Measurements from ENCODE around the gene PDIA4.
"Not testable (repeated sequence)": the region's sequence is repeated elsewhere in the genome, so short reads cannot be mapped to it uniquely, and the experiment has no call there.

The PDIA4 gene

GRCh38 chr7:149020483-149020882 lies 7.8 kb downstream of the PDIA4 start:
- peaks cover 20% of the 10 kb centered on the region for H3K4me1 Mint-ChIP-seq
- ATAC-seq (ENCODE audit: low read depth): no peak
- H3K4me3 Mint-ChIP-seq: no peak overlapping the region
- no peaks in the 10 kb centered on the region for H3K27me3 Mint-ChIP-seq
- H3K36me3 Mint-ChIP-seq: peaks cover 24% of the 10 kb centered on the region
- no peak overlapping the region for H3K27ac Mint-ChIP-seq
- no peak for DNase-seq (ENCODE audit: low spot score in 2 of 2)
- H3K9me3 Mint-ChIP-seq: no peaks in the 10 kb centered on the region

DNA sequence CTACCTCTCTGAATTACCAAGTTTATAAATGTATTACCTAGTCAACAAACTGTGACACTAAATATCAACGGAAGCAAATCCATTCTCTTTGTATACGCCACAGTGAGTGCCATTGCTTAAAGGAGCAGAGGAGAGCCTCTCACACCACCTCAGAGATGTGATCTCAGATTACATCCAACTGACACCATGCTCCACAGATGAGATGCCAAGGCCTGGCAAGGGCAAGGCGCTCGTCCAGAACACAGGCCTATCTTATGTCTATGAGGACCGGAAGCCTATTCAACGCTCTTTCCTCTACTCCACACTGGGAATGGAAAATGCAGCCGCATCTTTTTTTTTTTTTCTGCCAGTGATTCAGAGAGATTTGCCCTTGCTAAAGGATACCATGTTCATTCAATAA lies 11.4 kb downstream of the PDIA4 start:
- Mint-ChIP-seq H3K27me3 (no peaks in the 10 kb centered on the region), H3K27ac (no peak overlapping the region), H3K4me1 (peaks cover 8% of the 10 kb centered on the region), H3K36me3 (peaks cover 34% of the 10 kb centered on the region), H3K4me3 (no peak overlapping the region), H3K9me3 (no peaks in the 10 kb centered on the region)
- DNase-seq (ENCODE audit: low spot score in 2 of 2): no peak
- no peak for ATAC-seq (ENCODE audit: low read depth)

DNA sequence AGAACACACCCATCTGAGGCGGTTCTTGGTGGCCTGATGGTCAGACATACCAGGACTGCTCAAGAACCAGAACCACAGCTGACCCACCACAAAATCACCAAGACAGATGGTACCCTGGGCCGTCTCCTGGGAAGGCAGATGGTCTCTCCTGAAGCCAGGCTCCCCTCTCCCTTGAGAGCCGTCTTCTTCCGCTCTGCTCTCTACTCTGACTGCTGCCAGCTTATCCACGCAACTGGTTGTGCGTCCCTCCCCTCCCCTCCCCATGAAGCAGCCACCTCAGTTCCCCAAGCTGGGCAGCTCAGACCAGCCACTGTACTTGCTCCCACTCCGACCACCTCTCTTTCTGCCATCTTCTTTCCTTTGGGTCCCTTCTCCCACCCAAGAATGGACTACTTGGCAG lies 14.0 kb downstream of the PDIA4 start:
- H3K27ac Mint-ChIP-seq: no peak overlapping the region
- no peaks in the 10 kb centered on the region for H3K9me3 Mint-ChIP-seq
- no peak for DNase-seq (ENCODE audit: low spot score in 2 of 2)
- no peak for ATAC-seq (ENCODE audit: low read depth)
- H3K36me3 Mint-ChIP-seq: peaks cover 27% of the 10 kb centered on the region
- H3K4me3 Mint-ChIP-seq: no peak overlapping the region
- H3K27me3 Mint-ChIP-seq: no peaks in the 10 kb centered on the region
- H3K4me1 Mint-ChIP-seq: peaks cover 3% of the 10 kb centered on the region

DNA sequence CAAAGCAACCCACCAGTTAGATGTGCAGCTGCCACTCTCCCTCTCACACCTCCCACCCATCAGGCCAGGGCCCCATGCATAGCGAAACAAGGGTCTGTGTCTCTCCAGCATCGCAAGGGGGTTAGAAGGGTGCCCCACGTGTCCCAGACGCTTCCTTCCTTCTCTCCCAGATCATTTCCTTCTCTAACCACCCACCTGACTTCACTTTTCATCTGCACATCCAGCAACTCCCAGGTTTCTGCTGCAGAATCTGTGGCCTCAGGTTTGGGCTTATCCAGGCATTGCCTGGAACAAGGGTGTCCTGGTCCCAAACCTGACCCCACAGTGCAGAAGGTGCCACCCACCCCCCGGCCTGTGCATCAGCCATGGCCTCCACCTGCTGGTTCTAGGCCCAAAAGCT lies 14.4 kb downstream of the PDIA4 start:
- DNase-seq (ENCODE audit: low spot score in 2 of 2) (no peak), ATAC-seq (ENCODE audit: low read depth) (no peak)
- H3K4me3 Mint-ChIP-seq: no peak overlapping the region
- H3K27ac Mint-ChIP-seq: no peak overlapping the region
- peaks cover 23% of the 10 kb centered on the region for H3K36me3 Mint-ChIP-seq
- H3K27me3 Mint-ChIP-seq: no peaks in the 10 kb centered on the region
- H3K4me1 Mint-ChIP-seq: peaks cover 2% of the 10 kb centered on the region
- no peaks in the 10 kb centered on the region for H3K9me3 Mint-ChIP-seq

GRCh38 chr7:149012730-149013129 lies 15.6 kb downstream of the PDIA4 start:
- H3K9me3 Mint-ChIP-seq; DNase-seq (ENCODE audit: low spot score in 2 of 2); H3K27me3 Mint-ChIP-seq; ATAC-seq (ENCODE audit: low read depth); H3K4me1 Mint-ChIP-seq; H3K4me3 Mint-ChIP-seq: not testable (repeated sequence)
- H3K36me3 Mint-ChIP-seq: peaks cover 22% of the 10 kb centered on the region
- H3K27ac Mint-ChIP-seq: peak overlapping the region; percentile 5

GRCh38 chr7:149011491-149011890 lies 16.8 kb downstream of the PDIA4 start:
- H3K27ac Mint-ChIP-seq: no peak overlapping the region
- DNase-seq (ENCODE audit: low spot score in 2 of 2) (no peak), ATAC-seq (ENCODE audit: low read depth) (no peak)
- H3K4me3 Mint-ChIP-seq: no peak overlapping the region
- peaks cover 20% of the 10 kb centered on the region for H3K36me3 Mint-ChIP-seq
- H3K9me3 Mint-ChIP-seq: no peaks in the 10 kb centered on the region
- H3K27me3 Mint-ChIP-seq: no peaks in the 10 kb centered on the region
- no peaks in the 10 kb centered on the region for H3K4me1 Mint-ChIP-seq

GRCh38 chr7:149010451-149010850 lies 17.9 kb downstream of the PDIA4 start:
- DNase-seq (ENCODE audit: low spot score in 2 of 2): no peak
- Mint-ChIP-seq H3K4me3 (no peak overlapping the region), H3K4me1 (peaks cover 3% of the 10 kb centered on the region), H3K9me3 (no peaks in the 10 kb centered on the region), H3K27ac (no peak overlapping the region), H3K36me3 (peaks cover 20% of the 10 kb centered on the region), H3K27me3 (no peaks in the 10 kb centered on the region)
- ATAC-seq (ENCODE audit: low read depth): no peak

- peak overlapping the region; percentile 53 for H3K27ac Mint-ChIP-seq
- no peak for DNase-seq (ENCODE audit: low spot score in 2 of 2)
- H3K9me3 Mint-ChIP-seq: no peaks in the 10 kb centered on the region
- no peaks in the 10 kb centered on the region for H3K27me3 Mint-ChIP-seq
- H3K36me3 Mint-ChIP-seq: peaks cover 15% of the 10 kb centered on the region
- peaks cover 3% of the 10 kb centered on the region for H3K4me1 Mint-ChIP-seq
- no peak for ATAC-seq (ENCODE audit: low read depth)
- H3K4me3 Mint-ChIP-seq: no peak overlapping the region
Observed at GRCh38 chr7:149009527-149009926, 18.8 kb downstream of the PDIA4 start.

GRCh38 chr7:149007611-149008010 lies 20.7 kb downstream of the PDIA4 start:
- Mint-ChIP-seq H3K27me3 (no peaks in the 10 kb centered on the region), H3K27ac (peak overlapping the region; percentile 81), H3K4me3 (no peak overlapping the region), H3K36me3 (peaks cover 15% of the 10 kb centered on the region), H3K9me3 (no peaks in the 10 kb centered on the region), H3K4me1 (peaks cover 3% of the 10 kb centered on the region)
- DNase-seq (ENCODE audit: low spot score in 2 of 2): no peak
- ATAC-seq (ENCODE audit: low read depth): no peak

GRCh38 chr7:149007146-149007545 lies 21.2 kb downstream of the PDIA4 start:
- no peak for DNase-seq (ENCODE audit: low spot score in 2 of 2)
- H3K36me3 Mint-ChIP-seq: peaks cover 11% of the 10 kb centered on the region
- H3K4me3 Mint-ChIP-seq: no peak overlapping the region
- H3K4me1 Mint-ChIP-seq: peaks cover 3% of the 10 kb centered on the region
- no peaks in the 10 kb centered on the region for H3K9me3 Mint-ChIP-seq
- ATAC-seq (ENCODE audit: low read depth): no peak
- H3K27ac Mint-ChIP-seq: peak overlapping the region; percentile 81
- no peaks in the 10 kb centered on the region for H3K27me3 Mint-ChIP-seq

GRCh38 chr7:149006345-149006725 lies 22.0 kb downstream of the PDIA4 start:
- Mint-ChIP-seq H3K36me3 (peaks cover 11% of the 10 kb centered on the region), H3K9me3 (no peaks in the 10 kb centered on the region), H3K4me1 (peaks cover 3% of the 10 kb centered on the region), H3K4me3 (no peak overlapping the region), H3K27me3 (no peaks in the 10 kb centered on the region), H3K27ac (no peak overlapping the region)
- DNase-seq (ENCODE audit: low spot score in 2 of 2) (no peak), ATAC-seq (ENCODE audit: low read depth) (no peak)

GRCh38 chr7:149005427-149006344 lies 22.6 kb downstream of the PDIA4 start:
- Mint-ChIP-seq H3K27ac (peak overlapping the region; percentile 25), H3K9me3 (no peaks in the 10 kb centered on the region), H3K4me3 (no peak overlapping the region), H3K27me3 (no peaks in the 10 kb centered on the region), H3K4me1 (peaks cover 3% of the 10 kb centered on the region), H3K36me3 (peaks cover 9% of the 10 kb centered on the region)
- peak; percentile 72 to 82 for DNase-seq (ENCODE audit: low spot score in 2 of 2)
- peak; percentile 95 for ATAC-seq (ENCODE audit: low read depth)

DNA sequence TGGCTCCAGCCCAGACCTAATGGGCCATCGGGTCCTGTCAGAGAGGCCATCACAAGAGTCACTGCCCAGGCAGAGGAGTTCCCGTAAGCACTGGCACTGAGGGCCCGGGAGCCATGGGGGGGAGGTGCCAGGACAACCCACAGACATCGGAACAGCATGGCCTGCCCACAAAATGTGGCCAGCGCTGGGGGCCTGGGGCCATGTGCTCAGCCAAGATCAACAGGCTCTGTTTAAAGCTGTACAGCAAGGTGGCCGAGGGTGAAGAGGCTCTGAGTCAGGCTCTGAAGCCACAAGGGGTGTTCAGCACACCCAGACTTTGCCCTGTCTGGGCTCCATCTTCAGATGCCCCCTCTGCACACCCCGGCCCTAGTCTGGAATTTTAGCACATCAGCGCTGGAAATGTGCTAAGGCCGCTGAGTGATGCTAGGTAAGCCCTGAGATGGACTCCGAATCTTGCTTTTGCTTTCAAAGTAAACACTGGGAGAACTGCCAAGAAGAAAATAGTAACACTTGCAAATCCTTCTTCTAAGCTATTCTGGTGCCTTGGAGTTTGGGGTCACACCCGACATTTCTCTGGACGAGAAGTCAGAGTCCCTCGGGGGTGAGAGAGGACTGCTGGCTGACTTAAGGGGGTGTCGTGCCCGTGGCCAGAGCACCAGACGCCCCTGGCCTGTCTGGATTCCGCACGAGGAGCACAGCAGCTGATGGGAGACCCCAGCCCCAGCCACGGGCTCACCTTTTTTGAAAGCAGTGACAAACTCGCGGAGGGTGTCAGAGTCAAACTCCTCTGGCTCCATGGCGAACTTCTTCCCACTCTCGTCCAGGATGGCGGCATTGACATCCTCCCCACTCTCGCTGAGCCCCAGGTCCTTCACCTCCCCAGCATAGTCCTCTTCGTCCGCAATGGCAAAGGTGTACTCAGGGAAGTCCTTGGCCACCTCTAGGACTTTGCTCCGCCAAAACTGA lies 23.6 kb downstream of the PDIA4 start:
- no peak for ATAC-seq (ENCODE audit: low read depth)
- H3K4me3 Mint-ChIP-seq: no peak overlapping the region
- peaks cover 3% of the 10 kb centered on the region for H3K4me1 Mint-ChIP-seq
- H3K9me3 Mint-ChIP-seq: no peaks in the 10 kb centered on the region
- DNase-seq (ENCODE audit: low spot score in 2 of 2): no peak
- H3K36me3 Mint-ChIP-seq: peaks cover 9% of the 10 kb centered on the region
- H3K27me3 Mint-ChIP-seq: no peaks in the 10 kb centered on the region
- H3K27ac Mint-ChIP-seq: no peak overlapping the region

Data from memory B cell (primary cell).